ENCODE measurements around the gene KIAA1755.

DNA sequence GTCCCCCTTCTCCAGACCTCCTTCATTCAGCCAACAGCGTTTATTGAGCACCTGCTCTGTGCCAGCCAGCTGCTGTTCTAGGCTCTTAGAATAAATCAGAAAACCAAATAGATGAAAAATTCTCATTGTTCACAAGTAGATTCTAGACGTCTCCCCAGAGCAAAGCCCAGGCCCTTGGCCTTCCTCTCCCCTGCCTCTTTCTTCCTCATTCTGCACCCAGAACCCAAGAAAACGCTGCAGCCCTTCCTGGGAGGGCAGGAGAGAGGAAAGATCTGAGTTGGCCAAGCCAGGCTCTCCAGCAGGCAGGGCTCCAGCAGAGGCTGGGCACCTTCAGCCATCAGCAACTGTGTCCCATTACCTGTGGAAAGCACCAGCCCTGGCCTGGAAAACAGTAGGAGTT is 31.4 kb upstream of the KIAA1755 start:
- no peak for TF ChIP-seq POLR2A (IDR thresholded peaks at IDR 0.05)
- TF ChIP-seq, protein P1, sequence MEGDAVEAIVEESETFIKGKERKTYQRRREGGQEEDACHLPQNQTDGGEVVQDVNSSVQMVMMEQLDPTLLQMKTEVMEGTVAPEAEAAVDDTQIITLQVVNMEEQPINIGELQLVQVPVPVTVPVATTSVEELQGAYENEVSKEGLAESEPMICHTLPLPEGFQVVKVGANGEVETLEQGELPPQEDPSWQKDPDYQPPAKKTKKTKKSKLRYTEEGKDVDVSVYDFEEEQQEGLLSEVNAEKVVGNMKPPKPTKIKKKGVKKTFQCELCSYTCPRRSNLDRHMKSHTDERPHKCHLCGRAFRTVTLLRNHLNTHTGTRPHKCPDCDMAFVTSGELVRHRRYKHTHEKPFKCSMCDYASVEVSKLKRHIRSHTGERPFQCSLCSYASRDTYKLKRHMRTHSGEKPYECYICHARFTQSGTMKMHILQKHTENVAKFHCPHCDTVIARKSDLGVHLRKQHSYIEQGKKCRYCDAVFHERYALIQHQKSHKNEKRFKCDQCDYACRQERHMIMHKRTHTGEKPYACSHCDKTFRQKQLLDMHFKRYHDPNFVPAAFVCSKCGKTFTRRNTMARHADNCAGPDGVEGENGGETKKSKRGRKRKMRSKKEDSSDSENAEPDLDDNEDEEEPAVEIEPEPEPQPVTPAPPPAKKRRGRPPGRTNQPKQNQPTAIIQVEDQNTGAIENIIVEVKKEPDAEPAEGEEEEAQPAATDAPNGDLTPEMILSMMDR (IDR thresholded peaks at IDR 0.05 in 4 of 5, conservative IDR thresholded peaks at IDR 0.05 in 1 of 5) = no peak

Data from gastrocnemius medialis (tissue), 4 donors.